B cell (primary cell): ENCODE data around the gene ZNF277.

Experiments used
- EZH2 ChIP-seq: IDR thresholded peaks from 2 replicates; pipeline ENCODE4 v1.6.1; 2012; ENCODE audit warnings: borderline replicate concordance, low read depth, mild to moderate bottlenecking, moderate library complexity, low read length; ENCODE audit not compliant: insufficient read depth, poor library complexity, severe bottlenecking
- TF ChIP-seq, protein P1 (sequence below): fragments of 200-600 bp; IDR thresholded peaks from one replicate; pipeline ENCODE4 v1.8.0; 2022; ENCODE audit warnings: antibody characterized with exemption, mild to moderate bottlenecking

DNA sequence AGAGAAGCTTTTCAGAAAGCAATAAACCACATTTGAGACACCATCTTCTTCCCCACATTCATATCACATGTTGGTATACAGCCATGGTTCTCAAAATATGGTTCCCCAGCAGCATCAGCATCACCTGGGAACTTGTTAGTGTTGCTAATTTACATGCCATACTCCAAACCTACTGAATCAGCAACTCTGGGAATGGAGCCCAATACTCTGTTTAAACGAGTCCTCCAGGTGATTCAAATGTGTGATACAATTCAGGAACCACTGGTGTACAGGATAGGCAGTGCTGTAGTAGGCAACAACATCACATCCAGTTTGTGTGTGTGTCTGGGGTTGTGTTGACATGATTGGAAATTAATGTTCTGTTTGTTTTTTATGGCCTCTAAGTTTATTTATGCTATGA is 47.7 kb downstream of the ZNF277 start:
- TF ChIP-seq, protein P1, sequence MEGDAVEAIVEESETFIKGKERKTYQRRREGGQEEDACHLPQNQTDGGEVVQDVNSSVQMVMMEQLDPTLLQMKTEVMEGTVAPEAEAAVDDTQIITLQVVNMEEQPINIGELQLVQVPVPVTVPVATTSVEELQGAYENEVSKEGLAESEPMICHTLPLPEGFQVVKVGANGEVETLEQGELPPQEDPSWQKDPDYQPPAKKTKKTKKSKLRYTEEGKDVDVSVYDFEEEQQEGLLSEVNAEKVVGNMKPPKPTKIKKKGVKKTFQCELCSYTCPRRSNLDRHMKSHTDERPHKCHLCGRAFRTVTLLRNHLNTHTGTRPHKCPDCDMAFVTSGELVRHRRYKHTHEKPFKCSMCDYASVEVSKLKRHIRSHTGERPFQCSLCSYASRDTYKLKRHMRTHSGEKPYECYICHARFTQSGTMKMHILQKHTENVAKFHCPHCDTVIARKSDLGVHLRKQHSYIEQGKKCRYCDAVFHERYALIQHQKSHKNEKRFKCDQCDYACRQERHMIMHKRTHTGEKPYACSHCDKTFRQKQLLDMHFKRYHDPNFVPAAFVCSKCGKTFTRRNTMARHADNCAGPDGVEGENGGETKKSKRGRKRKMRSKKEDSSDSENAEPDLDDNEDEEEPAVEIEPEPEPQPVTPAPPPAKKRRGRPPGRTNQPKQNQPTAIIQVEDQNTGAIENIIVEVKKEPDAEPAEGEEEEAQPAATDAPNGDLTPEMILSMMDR = no peak
- TF ChIP-seq EZH2 = no peak
